NCI-H1417 treated with DMSO at 0.1 percent for 48 hours (cell line): ENCODE data around the gene KIAA1191.
"Not testable (repeated sequence)": the region's sequence is repeated elsewhere in the genome, so short reads cannot be mapped to it uniquely, and the experiment has no call there.

Experiments used
- DNase-seq: peaks from one replicate; lab custom pipeline; 2025; lab: John Stamatoyannopoulos, UW

KIAA1191 gene

DNA sequence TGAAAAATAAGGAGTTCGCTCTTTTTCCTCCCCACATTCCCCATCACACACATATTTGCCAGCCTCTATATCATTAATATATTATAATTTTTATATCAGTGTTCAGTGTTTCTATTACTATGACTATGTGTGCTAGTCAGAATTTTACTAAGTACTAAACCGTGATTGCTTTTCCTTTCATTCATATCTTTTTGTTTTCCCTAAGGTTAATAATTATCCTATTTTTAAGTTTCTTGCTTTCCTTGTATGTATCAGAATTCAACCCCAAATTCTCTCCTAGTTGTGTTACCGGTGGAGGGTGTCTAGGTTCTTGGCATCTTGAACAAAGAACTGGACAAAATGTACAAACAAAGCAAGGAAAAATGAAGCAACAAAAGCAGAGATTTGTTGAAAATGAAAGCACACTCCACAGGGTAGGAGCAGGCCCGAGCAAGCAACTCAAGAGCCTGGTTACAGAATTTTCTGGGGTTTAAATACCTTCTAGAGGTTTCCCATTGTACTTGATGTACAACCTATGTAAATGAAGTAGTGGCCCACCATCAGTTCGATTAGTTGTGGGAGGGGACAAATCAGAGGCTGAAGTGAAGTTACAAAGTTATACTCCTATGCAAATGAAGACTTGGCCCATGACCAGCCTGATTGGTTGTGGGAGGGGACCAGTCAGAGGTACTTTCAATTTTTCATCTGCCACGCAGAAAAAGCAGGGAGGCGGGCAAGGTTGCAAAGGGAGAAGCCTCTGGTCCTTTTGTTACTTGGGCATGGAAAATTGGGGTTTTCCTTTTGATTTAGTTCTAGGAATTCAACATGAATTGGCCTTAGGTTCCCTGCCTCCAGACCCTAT lies 43.8 kb downstream of the KIAA1191 start:
- no peak for DNase-seq

GRCh38 chr5:176305356-176305755 lies 56.2 kb downstream of the KIAA1191 start:
- not testable (repeated sequence) for DNase-seq
